ENCODE data around the gene SLC38A10. TPM values are rescaled to one million over a fixed set of nuclear protein-coding genes. Genes with fewer than 3 reads are reported as not detected.
"Not testable (repeated sequence)": the region's sequence is repeated elsewhere in the genome, so short reads cannot be mapped to it uniquely, and the experiment has no call there.

Gene SLC38A10
- total RNA-seq, 1 experiment from 2014 or later, result 121 TPM

- no peak overlapping the region for H3K27ac Mint-ChIP-seq (ENCODE audit: unreplicated experiment)
- H3K4me3 Mint-ChIP-seq (ENCODE audit: low read depth, unreplicated experiment), result no peak overlapping the region
- DNase-seq, result no peak
- BruUV-seq (replicated peaks), result no TSS peak
- intact Hi-C loops (cut with micrococcal nuclease; ENCODE audit: unreplicated experiment), result no loop called here
- CTCF ChIA-PET, result interaction anchor here (1.2 kb wide), 1 partner anchor 118 kb away, joined by 7 read pairs; no protein-coding TSS in a partner anchor
- no peak for TF ChIP-seq CTCF (IDR thresholded peaks at IDR 0.05; ENCODE audit: unreplicated experiment)
- peaks cover 18% of the 10 kb centered on the region for H3K4me1 Mint-ChIP-seq (ENCODE audit: low read depth, unreplicated experiment)
- peaks cover 16% of the 10 kb centered on the region for H3K27me3 Mint-ChIP-seq (ENCODE audit: unreplicated experiment)
- peaks cover 6% of the 10 kb centered on the region for H3K36me3 Mint-ChIP-seq (ENCODE audit: insufficient read depth, unreplicated experiment)
- H3K9me3 Mint-ChIP-seq (ENCODE audit: low read depth, unreplicated experiment), result no peaks in the 10 kb centered on the region
Observed at GRCh38 chr17:81310949-81311550, 15.9 kb upstream of the SLC38A10 start.

- peaks cover 10% of the 10 kb centered on the region for H3K36me3 Mint-ChIP-seq (ENCODE audit: insufficient read depth, unreplicated experiment)
- no peak for DNase-seq
- H3K9me3 Mint-ChIP-seq (ENCODE audit: low read depth, unreplicated experiment), result no peaks in the 10 kb centered on the region
- intact Hi-C loops (cut with micrococcal nuclease; ENCODE audit: unreplicated experiment), result no loop called here
- no peak overlapping the region for H3K27ac Mint-ChIP-seq (ENCODE audit: unreplicated experiment)
- peaks cover 19% of the 10 kb centered on the region for H3K27me3 Mint-ChIP-seq (ENCODE audit: unreplicated experiment)
- CTCF ChIA-PET, result interaction anchor here (0.6 to 1.8 kb wide), 11 partner anchors 14 to 226 kb away, joined by 3 to 15 read pairs (median 5); partner anchors contain the start of genes BAHCC1 and SLC38A10
- peak overlapping the region; percentile 58 for H3K4me3 Mint-ChIP-seq (ENCODE audit: low read depth, unreplicated experiment)
- BruUV-seq (replicated peaks), result no TSS peak
- H3K4me1 Mint-ChIP-seq (ENCODE audit: low read depth, unreplicated experiment), result peaks cover 18% of the 10 kb centered on the region
- no peak for TF ChIP-seq CTCF (IDR thresholded peaks at IDR 0.05; ENCODE audit: unreplicated experiment)
Observed at GRCh38 chr17:81309859-81310839, 15.0 kb upstream of the SLC38A10 start.

- TF ChIP-seq CTCF (IDR thresholded peaks at IDR 0.05; ENCODE audit: unreplicated experiment), result peak; percentile 43
- peak overlapping the region; percentile 64 for H3K27ac Mint-ChIP-seq (ENCODE audit: unreplicated experiment)
- BruUV-seq (replicated peaks), result no TSS peak
- H3K27me3 Mint-ChIP-seq (ENCODE audit: unreplicated experiment), result peaks cover 22% of the 10 kb centered on the region
- CTCF ChIA-PET, result interaction anchor here (0.6 to 1.8 kb wide), 13 partner anchors 11 to 964 kb away, joined by 3 to 15 read pairs (median 4); partner anchors contain the start of genes BAHCC1, CSNK1D and SLC38A10
- H3K36me3 Mint-ChIP-seq (ENCODE audit: insufficient read depth, unreplicated experiment), result peaks cover 10% of the 10 kb centered on the region
- peaks cover 18% of the 10 kb centered on the region for H3K4me1 Mint-ChIP-seq (ENCODE audit: low read depth, unreplicated experiment)
- H3K4me3 Mint-ChIP-seq (ENCODE audit: low read depth, unreplicated experiment), result peak overlapping the region; percentile 58
- H3K9me3 Mint-ChIP-seq (ENCODE audit: low read depth, unreplicated experiment), result no peaks in the 10 kb centered on the region
- intact Hi-C loops (cut with micrococcal nuclease; ENCODE audit: unreplicated experiment), result no loop called here
- peak; percentile 86 for DNase-seq
Observed at GRCh38 chr17:81309140-81309858, 14.2 kb upstream of the SLC38A10 start.

GRCh38 chr17:81308784-81309139, 13.7 kb upstream of the SLC38A10 start:
- CTCF ChIA-PET, result interaction anchor here (0.7 to 1.8 kb wide), 8 partner anchors 10 to 965 kb away, joined by 3 to 15 read pairs (median 4); partner anchors contain the start of genes CSNK1D and SLC38A10
- BruUV-seq (replicated peaks); H3K9me3 Mint-ChIP-seq (ENCODE audit: low read depth, unreplicated experiment); intact Hi-C loops (cut with micrococcal nuclease; ENCODE audit: unreplicated experiment); DNase-seq: not testable (repeated sequence)
- peaks cover 10% of the 10 kb centered on the region for H3K36me3 Mint-ChIP-seq (ENCODE audit: insufficient read depth, unreplicated experiment)
- peak overlapping the region; percentile 64 for H3K27ac Mint-ChIP-seq (ENCODE audit: unreplicated experiment)
- peaks cover 22% of the 10 kb centered on the region for H3K27me3 Mint-ChIP-seq (ENCODE audit: unreplicated experiment)
- peaks cover 18% of the 10 kb centered on the region for H3K4me1 Mint-ChIP-seq (ENCODE audit: low read depth, unreplicated experiment)
- H3K4me3 Mint-ChIP-seq (ENCODE audit: low read depth, unreplicated experiment), result peak overlapping the region; percentile 58

All from Calu3 (cell line).